GM21825 (cell line): ENCODE measurements around the gene PLOD3.

ENCODE experiments used
- ATAC-seq: cut with Tn5 transposase; IDR thresholded peaks from one replicate; pipeline ENCODE4 v1.9.1; 2021; ENCODE audit warnings: mild to moderate bottlenecking, moderate library complexity; ENCODE audit not compliant: unreplicated experiment

The PLOD3 gene

GRCh38 chr7:101239191-101239950 lies 22.0 kb upstream of the PLOD3 start:
- no peak for ATAC-seq

GRCh38 chr7:101238226-101239182 lies 21.1 kb upstream of the PLOD3 start:
- ATAC-seq: no peak

GRCh38 chr7:101237206-101238067 lies 20.1 kb upstream of the PLOD3 start, which contains the start of gene CLDN15:
Gene CLDN15, minus strand, starts transcription at chr7:101237802. Its CDS starts 221 bp downstream, at chr7:101237581.
- ATAC-seq: no peak

- ATAC-seq: no peak
Measured at GRCh38 chr7:101236292-101236835, 19.0 kb upstream of the PLOD3 start.

- no peak for ATAC-seq
Measured at GRCh38 chr7:101235522-101235921, 18.1 kb upstream of the PLOD3 start.

GRCh38 chr7:101235050-101235449 lies 17.7 kb upstream of the PLOD3 start:
- ATAC-seq: no peak

- ATAC-seq: no peak
Measured at GRCh38 chr7:101234636-101235035, 17.3 kb upstream of the PLOD3 start.

- ATAC-seq: no peak
Measured at GRCh38 chr7:101233907-101234547, 16.6 kb upstream of the PLOD3 start.

GRCh38 chr7:101232141-101232850 lies 14.9 kb upstream of the PLOD3 start:
- no peak for ATAC-seq

GRCh38 chr7:101231644-101232043 lies 14.3 kb upstream of the PLOD3 start:
- ATAC-seq: no peak

- ATAC-seq: no peak
Measured at GRCh38 chr7:101226721-101227120, 9.3 kb upstream of the PLOD3 start.

GRCh38 chr7:101225650-101226049 lies 8.3 kb upstream of the PLOD3 start:
- ATAC-seq: no peak

GRCh38 chr7:101223528-101223927 lies 6.1 kb upstream of the PLOD3 start:
- ATAC-seq: no peak

- no peak for ATAC-seq
Measured at GRCh38 chr7:101222275-101222830, 5.0 kb upstream of the PLOD3 start.

GRCh38 chr7:101220295-101220694 lies 2.9 kb upstream of the PLOD3 start:
- ATAC-seq: no peak

- ATAC-seq: peak; percentile 4
Measured at GRCh38 chr7:101218236-101219125, 1.1 kb upstream of the PLOD3 start.

- ATAC-seq: peak; percentile 22
Measured at GRCh38 chr7:101216860-101217387, 457 bp downstream of the PLOD3 start.
